Measurements from ENCODE around the gene NPIPB5.
"Not testable (repeated sequence)": the region's sequence is repeated elsewhere in the genome, so short reads cannot be mapped to it uniquely, and the experiment has no call there.

The NPIPB5 gene

DNA sequence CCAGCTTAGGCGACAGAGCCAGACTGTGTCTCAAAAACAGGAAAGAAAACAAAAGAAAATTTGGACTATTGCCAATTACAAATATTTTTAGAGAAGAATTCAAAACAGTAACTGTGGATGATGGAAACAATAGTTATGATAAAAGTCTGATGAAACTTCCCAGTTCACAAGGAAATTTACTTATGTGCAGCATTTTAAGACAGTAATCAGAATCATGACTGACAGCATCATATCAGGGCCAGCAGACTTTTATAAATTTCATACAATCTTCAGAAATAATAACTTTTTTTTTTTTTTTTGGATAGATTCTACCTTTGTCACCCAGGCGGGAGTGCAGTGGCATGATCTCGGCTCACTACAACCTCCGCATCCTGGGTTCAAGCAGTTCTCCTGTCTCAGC, at the start of gene NPIPB5:
TSS of gene NPIPB5 (plus strand) at position 301 of the 400 bp plus-strand sequence. CDS start 2,911 bp downstream, outside the sequence.
- not testable (repeated sequence) for H3K4me3 ChIP-seq (ENCODE audit: low read depth, low read length)

DNA sequence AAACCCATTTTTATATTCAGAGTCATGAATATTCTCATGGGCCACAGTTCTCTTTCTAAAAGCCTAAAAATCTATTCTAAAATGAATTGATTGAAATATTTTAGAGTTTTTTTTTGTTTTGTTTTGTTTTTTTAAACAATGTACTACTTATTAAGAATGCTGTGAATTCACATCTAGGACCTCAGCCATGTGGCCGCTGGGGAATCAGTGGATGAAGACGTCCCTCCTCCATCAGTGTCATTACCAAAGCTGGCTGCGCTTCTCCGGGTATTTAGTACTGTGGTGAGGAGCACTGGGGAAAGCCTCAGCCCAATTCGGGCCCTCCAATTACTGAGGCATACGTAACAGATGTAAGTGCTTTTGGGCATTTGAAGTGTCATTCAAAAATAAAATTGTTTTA, 41.8 kb upstream of the NPIPB5 start:
- H3K4me3 ChIP-seq (ENCODE audit: low read depth, low read length): not testable (repeated sequence)

DNA sequence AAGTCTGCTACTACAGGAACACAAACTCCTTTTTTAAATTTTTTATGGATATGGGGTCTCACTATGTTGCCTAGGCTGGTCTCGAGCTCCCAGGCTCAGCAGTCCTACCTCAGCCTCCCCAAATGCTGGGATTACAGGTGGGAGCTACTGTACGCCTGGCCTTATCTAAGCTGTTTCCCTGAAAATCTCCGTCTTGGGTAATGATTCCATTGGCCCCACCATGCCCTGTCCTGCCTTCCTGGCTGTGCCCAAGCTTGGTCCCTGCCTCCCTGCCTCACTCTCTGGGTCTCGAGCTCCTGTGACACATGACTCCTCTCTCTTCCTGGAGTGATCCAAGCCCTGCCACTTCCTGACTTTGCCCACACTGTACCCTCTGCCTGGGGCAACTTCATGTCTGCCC, 27.3 kb downstream of the NPIPB5 start:
- H3K4me3 ChIP-seq (ENCODE audit: low read depth, low read length): not testable (repeated sequence)

DNA sequence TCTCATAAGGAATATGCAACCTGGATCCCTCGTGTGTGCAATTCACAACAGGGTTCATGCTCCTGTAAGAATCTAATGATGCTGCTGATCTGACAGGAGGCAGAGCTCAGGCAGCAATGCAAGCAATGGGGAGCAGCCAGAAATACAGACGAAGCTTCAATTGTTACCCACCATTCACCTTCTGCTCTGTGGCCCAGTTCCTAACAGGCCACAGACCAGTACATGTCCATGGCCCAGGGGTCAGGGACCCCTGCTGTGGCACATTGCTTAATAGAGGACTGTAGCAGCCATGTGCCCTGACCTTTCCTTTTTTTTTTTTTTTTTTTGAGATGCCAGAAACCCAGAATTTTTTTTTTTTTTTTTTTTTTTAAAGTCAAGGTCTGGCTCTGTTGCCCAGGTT, 34.1 kb downstream of the NPIPB5 start:
- not testable (repeated sequence) for H3K4me3 ChIP-seq (ENCODE audit: low read depth, low read length)

DNA sequence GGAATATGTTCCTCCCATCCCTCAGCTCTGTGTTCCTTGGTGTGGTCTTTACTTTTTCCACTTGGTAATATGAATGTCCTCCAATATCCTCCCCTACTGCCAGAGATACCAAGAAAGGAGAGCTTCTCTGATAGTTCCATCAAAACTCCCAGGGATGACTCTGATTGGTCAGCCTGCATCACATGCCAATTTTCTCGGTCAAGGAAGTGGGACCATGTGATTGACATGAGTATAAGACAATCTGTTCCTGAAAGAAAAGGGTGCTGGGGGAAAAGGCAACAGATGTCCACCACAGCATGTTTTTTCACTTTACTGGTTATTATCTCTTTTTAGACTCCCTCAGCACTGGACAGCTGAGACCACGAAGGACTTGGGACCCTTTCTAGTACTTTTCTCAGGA, 35.9 kb downstream of the NPIPB5 start:
- not testable (repeated sequence) for H3K4me3 ChIP-seq (ENCODE audit: low read depth, low read length)

DNA sequence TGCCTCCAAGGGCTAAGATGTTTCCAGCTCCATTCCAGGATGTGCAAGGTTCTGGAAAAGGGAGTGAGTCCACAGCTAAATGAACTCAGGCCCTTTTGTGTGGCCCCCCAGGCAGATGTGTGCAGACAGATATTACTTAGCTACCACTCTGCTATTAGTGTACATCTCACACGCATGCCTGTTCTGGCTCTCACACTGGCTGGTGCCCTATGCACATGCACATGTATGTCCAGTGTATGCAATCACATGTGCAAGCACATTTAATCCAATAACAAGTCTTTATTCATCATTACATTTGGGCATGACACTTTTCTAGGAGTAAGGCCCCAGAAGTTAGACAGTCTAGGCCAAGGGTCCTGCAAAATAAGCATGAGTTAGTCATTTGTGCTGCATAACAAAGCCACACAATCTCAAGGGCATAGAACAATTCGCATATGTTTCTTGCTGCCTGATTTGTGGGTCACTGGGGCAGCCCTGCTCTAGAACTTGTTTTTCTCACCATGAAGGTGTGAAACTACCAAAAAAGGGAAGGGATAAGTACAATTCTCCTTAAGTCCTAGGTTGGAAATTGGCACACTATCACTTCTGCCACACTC, 36.6 kb downstream of the NPIPB5 start:
- not testable (repeated sequence) for H3K4me3 ChIP-seq (ENCODE audit: low read depth, low read length)

DNA sequence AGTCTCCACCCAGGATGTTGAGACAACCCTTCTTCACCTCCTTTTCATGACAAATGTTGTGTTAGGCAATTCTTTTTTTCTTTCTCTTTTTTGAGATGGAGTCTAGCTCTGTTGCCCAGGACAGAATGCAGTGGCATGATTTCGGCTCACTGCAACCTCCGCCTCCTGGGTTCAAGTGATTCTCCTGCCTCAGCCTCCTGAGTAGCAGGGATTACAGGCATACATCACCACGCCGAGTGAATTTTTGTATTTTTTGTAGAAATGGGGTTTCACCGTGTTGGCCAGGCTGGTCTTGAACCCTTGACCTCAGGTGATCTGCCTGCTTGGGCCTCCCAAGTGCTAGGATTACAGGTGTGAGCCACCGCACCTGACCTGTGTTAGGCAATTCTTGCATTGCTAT, 39.2 kb downstream of the NPIPB5 start:
- not testable (repeated sequence) for H3K4me3 ChIP-seq (ENCODE audit: low read depth, low read length)

DNA sequence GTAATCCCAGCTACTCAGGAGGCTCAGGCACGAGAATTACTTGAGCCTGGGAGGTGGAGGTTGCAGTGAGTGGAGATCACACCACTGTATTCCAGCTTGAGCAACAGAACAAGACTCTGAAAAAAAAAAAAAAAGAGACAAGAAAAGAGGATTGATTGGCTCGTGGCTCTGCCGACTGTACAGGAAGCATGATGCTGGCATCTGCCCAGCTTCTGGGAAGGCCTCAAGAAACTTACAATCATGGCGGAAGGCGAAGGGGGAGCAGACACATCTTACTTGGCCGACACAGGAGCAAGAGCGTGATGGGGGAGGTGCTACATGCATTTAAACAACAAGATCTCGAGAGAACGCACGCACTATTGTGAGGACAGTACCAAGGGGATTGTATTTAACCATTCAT, 40.5 kb downstream of the NPIPB5 start:
- not testable (repeated sequence) for H3K4me3 ChIP-seq (ENCODE audit: low read depth, low read length)

DNA sequence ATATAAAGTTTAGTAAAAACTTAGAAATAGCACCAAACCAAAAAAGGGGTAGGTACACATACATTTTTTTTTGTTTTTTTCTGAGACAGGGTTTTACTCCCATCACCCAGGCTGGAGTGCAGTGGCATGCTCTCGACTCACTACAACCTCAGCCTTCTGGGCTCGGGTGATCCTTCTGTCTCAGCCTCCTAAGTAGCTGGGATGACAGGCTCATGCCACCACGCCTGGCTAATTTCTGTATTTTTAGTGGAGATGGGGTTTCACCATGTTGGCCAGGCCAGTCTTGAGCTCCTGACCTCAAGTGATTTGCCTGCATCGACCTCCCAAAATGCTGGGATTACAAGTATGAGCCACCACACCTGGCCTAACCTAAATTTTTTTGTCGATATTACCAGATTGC, 41.0 kb downstream of the NPIPB5 start:
- H3K4me3 ChIP-seq (ENCODE audit: low read depth, low read length): not testable (repeated sequence)

DNA sequence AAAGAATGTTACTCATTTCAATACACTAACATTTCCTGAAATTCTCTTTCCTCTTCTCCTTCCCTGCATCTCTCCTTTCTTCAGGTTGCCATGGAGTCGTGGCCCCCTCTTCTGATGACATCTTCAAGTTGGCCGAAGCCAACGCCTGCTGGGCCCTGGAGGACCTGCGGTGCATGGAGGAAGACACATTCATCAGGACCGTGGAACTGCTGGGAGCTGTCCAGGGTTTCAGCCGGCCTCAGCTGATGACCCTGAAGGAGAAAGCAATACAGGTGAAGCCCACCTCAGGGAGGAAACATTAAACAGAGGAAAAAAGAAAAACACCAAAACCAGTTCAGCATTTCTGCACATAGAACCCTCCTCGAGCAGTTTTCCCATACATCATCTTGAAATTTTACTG, 46.1 kb downstream of the NPIPB5 start:
- not testable (repeated sequence) for H3K4me3 ChIP-seq (ENCODE audit: low read depth, low read length)
